AG08395 (cell line): ENCODE results near the gene DENND2A.
"Not testable (repeated sequence)": the region's sequence is repeated elsewhere in the genome, so short reads cannot be mapped to it uniquely, and the experiment has no call there.

Experiments
- DNase-seq: peaks from one replicate; pipeline ENCODE4 v3.0.0; 2012; ENCODE audit warnings: mixed read lengths, low spot score

DENND2A gene

DNA sequence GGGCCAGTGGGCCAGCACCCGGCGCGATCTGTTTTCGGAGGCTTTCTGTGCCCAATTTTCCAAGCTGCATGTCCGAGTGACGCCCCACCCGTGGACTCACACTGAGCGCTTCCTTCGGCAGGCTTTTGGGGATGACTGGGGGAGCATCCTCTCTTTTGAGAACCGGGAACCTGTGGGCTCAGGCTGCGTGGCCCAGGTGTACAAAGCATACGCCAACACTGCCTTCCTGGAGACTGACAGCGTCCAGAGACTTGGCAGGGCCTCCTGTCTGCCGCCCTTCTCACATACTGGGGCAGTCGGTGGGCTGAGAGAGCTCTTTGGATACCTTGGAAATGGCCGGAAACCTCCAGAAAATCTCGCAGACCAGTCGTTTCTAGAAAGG lies 33.2 kb upstream of the DENND2A start:
- DNase-seq, result no peak

GRCh38 chr7:140673063-140673773 lies 32.6 kb upstream of the DENND2A start:
- peak; percentile 31 for DNase-seq

GRCh38 chr7:140672382-140673062 lies 31.9 kb upstream of the DENND2A start, which contains the start of gene ADCK2:
Gene ADCK2 (plus strand): TSS chr7:140672945. CDS start chr7:140673331, 386 bp downstream.
- peak; percentile 86 for DNase-seq

DNA sequence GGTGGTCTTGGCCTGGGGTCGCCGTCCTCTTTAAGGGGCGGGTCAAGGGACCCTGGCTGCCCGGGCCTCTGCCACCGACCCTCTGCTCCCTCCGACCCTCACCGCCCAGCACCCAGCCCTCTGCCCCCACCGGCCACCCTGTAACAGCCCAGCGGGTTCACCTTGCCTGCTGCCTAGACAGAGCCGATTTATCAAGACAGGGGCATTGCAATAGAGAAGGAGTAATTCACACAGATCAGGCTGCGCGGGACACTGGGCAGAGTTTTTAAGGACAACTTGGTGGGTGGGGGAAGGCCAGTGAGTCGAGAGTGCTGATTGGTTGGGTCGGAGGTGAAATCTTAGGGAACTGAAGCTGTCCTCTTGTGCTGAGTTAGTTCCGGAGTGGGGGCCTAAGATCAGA lies 31.4 kb upstream of the DENND2A start:
- no peak for DNase-seq

GRCh38 chr7:140670343-140670935 lies 29.8 kb upstream of the DENND2A start:
- no peak for DNase-seq

DNA sequence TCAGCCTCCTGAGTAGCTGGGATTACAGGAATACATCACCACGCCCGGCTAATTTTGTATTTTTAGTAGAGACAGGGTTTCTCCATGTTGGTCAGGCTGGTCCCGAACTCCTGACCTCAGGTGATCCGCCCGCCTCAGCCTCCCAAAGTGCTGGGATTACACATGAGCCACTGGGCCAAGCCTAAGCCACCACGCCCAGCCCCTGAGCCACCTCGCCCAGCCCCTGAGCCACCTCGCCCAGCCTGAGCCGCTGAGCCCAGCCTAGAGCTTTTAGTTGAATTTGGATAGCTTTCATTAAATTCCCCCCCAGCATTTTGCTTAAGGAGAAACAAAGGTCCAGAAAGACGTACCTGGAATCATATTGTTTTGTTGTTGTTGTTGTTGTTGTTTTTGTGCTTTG lies 29.2 kb upstream of the DENND2A start:
- not testable (repeated sequence) for DNase-seq

DNA sequence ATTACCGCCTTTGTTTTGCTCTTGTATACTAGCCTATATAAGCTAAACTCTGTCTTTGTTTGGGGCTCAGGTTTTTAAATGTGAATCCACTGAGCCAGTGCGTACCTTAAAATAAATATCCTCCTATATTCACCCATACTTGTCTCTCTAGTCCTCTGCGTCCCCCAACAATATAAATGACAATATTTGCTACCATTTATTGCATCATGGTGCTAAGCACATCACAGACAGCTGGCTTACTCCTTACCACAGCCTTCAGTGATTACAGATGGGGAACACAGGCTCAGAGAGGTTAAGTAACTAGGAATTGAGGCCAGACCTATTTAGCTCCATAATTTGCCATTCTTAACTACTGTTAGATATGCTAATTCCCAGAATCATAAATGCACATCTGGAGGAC lies 28.7 kb upstream of the DENND2A start:
- no peak for DNase-seq

DNA sequence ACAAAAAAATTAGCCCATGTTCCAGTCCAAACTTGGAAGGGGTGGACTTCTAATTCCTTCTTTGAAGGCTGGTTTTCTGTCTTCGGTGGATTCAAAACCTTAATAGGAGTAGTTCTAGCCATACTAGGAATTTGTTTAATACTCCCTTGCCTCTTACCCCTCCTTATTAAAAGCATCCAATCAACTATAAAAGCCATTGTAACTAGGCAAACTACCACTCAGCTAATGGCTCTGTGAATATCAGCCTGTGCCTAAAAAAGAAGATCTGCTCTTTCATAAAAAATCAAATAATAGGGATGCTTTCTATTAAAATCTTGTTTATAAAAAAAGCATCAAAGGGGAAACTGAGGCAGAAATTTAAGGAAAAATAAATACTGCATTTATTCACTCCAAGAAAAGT lies 28.0 kb upstream of the DENND2A start:
- no peak for DNase-seq

DNA sequence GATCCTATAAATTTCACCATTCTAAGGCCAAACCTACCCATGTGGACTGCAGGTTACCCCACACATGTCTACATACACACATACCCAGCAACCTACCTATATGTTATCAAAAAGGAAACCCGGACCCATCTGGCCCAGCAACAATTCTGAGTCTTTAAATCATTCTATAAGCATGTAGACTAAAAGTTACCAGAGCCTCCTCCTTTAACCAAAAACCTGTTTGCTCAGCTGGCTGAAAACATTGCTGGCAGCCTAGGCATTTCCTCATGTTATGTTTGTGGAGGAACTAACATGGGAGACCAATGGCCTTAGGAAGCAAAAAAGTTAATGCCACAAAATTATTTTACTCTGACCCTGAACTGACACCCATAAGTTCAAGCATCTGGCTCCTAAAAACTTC lies 26.9 kb upstream of the DENND2A start:
- no peak for DNase-seq

GRCh38 chr7:140662938-140663337 lies 22.3 kb upstream of the DENND2A start:
- DNase-seq, result not testable (repeated sequence)

DNA sequence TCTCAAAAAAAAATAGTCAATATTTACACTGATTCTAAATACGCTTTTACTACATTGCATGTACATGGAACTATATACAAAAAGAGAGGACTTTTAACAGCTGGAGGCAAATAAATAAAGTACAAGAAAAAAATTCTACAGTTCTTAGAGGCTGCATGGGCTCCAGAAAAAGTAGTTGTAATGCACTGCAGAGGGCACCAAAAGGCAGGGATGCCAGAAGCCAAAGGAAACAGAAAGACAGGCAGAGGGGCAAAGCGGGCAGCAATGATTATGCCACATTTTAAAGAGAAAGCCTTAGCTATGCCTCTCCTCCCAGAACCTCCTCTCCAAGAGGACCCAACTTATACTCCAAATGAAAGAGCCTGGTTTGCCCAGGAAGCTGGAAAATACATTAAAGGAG lies 20.5 kb upstream of the DENND2A start:
- no peak for DNase-seq

DNA sequence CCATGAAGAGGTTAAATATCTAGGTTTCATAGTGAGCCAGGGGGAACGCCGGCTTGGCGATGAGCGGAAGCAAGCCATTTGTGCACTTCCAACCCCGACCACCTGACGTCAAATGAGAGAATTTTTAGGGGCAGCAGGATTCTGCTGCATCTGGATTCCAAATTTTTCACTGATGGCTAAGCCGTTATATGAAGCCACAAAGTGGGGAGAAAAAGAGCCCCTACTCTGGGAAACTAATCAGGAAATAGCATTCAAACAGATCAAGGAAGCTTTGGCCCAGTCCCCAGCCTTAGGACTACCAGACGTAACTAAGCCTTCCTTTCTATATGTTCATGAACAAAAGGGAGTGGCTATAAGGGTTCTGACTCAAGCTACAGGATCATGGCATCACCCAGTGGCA lies 19.2 kb upstream of the DENND2A start:
- no peak for DNase-seq

GRCh38 chr7:140657891-140658290 lies 17.3 kb upstream of the DENND2A start:
- no peak for DNase-seq

DNA sequence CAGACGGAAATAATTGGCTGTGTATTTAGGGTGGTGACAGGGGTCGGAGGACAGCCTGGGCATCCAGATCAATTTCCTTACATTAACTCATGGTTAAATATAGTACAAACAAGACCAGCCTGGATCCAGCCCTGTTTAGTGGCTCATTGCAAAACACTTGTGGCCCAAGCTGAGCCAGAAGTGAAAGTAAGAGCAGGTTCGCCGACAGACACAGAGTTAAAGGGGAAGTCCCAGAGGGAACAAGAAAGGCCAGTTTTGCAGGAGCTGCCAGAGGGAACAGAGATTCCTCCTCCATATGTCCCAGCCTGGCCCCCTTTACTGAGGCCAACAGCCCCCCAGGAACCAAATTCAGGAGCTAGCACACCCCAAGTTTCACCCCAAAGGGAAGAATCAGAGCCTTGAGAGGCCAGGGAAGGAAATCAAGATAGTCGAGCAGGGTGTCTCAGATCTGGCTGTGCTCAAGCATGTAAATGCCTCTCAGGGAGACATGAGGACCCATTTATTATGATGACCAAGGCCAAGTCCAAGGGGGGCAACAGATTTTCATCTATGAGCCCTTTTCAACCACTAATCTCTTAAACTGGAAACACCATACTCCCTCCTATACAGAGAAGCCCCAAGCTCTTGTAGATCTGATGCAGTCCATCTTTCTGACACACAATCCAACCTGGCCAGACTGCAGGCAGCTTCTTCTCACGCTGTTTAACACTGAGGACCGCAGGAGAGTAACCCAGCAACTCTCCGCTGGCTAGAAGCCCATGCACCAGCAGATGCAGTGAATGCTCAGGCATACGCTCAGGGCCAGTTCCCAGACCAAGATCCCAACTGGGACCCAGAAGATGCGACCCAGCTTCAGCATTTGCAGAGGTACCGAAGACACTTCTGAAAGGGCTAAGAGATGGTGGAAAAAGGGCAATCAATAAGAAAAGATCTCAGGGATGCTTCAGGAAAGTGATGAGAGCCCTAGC lies 16.2 kb upstream of the DENND2A start:
- DNase-seq, result peak; percentile 71

DNA sequence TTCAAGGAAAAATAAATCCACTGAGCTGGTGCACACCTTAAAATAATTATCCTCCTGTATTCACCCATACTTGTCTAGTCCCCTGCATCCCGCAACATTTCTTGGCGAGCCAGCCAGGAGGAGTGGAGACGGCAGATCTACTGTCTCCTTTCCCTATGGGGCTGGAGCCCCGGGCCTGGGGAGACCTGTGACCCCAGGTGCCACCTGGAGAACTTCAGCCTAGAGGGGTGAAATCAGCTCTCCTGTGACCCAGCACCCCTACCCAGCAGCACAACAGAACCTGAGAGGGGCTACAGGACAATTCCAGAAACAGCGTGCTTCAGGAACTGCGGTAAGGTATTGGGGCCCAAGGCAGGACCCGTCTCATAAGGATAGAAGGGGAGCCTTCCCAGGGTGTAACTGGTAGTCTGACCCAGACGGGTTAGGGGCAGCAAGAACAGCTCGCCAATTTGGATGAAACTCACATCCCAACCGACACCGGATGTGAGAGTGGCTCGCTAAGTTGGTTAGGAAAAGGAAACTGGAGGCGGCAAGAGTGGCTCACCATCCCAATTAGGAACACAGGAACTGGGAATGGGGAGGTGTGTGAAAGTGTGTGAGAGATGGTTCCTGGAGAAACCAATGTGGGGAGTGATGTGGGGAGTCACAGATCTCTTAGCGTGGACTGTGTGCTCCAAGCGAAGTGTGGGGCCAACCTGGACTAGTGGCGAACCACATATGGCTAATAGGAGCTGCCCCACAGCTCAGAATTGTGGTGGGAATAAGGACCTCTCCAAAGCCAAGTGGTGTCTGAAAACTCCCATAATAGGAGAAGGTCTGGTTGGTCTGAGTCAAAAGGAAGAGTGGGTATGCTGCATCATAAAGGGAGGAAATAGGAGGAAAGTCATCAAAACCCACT lies 15.1 kb upstream of the DENND2A start:
- DNase-seq, result no peak

DNA sequence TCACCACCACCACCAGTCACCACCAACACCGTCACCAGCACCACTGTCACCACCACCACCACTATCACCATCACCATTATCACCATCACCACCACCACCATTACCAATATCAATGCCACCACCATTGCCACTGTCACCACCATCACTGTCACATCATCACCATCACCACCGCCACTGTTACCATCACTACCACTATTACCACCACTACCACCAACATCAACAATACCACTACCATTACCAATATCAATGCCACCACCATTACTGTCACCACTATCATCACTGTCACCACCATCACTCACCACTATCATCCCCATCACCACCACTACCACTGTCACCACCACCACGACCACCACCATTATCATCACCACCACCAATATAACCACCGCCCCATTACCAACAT lies 14.0 kb upstream of the DENND2A start:
- DNase-seq, result no peak

GRCh38 chr7:140654109-140654387 lies 13.4 kb upstream of the DENND2A start:
- DNase-seq, result no peak

GRCh38 chr7:140653319-140654108 lies 12.9 kb upstream of the DENND2A start:
- DNase-seq, result peak; percentile 86

DNA sequence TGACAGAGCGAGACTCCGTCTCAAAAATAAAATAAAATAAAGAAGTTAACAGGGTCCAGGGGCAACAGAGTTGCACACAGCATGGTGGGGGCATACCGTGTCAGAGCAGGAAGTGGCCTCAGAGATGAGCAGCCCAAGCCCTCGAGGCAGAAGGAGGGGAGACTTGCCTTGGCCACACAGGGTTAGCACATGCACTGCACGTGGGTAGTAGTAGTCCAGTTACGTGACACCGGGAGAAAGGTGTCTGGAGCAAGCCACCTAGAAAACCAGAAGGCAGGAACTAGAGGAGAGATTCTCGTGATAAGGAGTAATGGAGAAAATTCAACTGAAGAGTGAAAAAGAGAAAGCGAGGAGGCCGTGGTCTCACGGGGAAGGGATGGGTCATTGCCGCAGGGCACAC lies 9.8 kb upstream of the DENND2A start:
- no peak for DNase-seq

- DNase-seq, result no peak
Observed at GRCh38 chr7:140649556-140650205, 9.1 kb upstream of the DENND2A start.
